K562 (cell line): ENCODE data around the gene ANOS1. TPM values are rescaled to one million over a fixed set of nuclear protein-coding genes. Genes with fewer than 3 reads are reported as not detected.

Source experiments
- ATAC-seq: fragments of 200-7000 bp; cut with Tn5 transposase; 3 replicates; pipeline ENCODE4 v1.9.1; 2020; ENCODE audit warnings: moderate library complexity
- BruUV-seq: library from RNA; stranded (reverse); fragments of 400-500 nt; replicated peaks from 2 replicates; lab custom pipeline; 2021; lab: Mats Ljungman, UMichigan
- CTCF ChIA-PET: fragments of 300-600 bp; formaldehyde crosslinking; extraction: SDS; loops from one replicate; lab custom pipeline; 2021; ENCODE audit warnings: low intra/inter-chr PET ratio; lab: Yijun Ruan, JAX
- POLR2A ChIA-PET: fragments of 300-600, 350-650 bp; sonication (Branson Sonifier 250); formaldehyde crosslinking; extraction: SDS; loops from one replicate; lab custom pipeline; 2021; ENCODE audit warnings: antibody characterized with exemption, inconsistent platforms; lab: Yijun Ruan, JAX
- DNase-seq, 4 experiments: peaks; one replicate each; pipeline versions ENCODE4 v3.0.0 to v3.0.0-alpha.2; 2011 to 2018; ENCODE audit warnings: low spot score in 3 of 4, mixed read lengths in 3 of 4; ENCODE audit errors: extremely low read depth in 1 of 4
- FAIRE-seq: peaks from 2 replicates; lab custom pipeline; 2011; peaks lifted over from hg19 to GRCh38; lab: Jason Lieb, UNC
- H2AFZ ChIP-seq: 2 replicates; pipeline ENCODE4 v1.6.0; 2011; ENCODE audit warnings: low read depth, low read length, control low read depth, inconsistent platforms
- H3K27ac ChIP-seq: fragments of 200-600 bp; 3 replicates; pipeline ENCODE4 v1.8.0; 2011; ENCODE audit warnings: low read depth, mild to moderate bottlenecking, control low read depth, inconsistent platforms, low read length, moderate library complexity, mixed read lengths; ENCODE audit errors: extremely low read depth
- H3K27me3 ChIP-seq, 2 experiments: fragments of 300-600 bp in 1 of 2; 2 replicates in 1 of 2; 3 replicates in 1 of 2; pipeline versions ENCODE4 v1.6.0 to v1.8.0; 2011; ENCODE audit warnings: inconsistent platforms in 2 of 2, low read length in 2 of 2, mild to moderate bottlenecking in 1 of 2, mixed read lengths in 1 of 2, moderate library complexity in 1 of 2; ENCODE audit not compliant: control insufficient read depth in 2 of 2, insufficient read depth in 2 of 2
- H3K36me3 ChIP-seq: fragments of 300-600 bp; 3 replicates; pipeline ENCODE4 v1.8.0; 2011; ENCODE audit warnings: mild to moderate bottlenecking, low read length, inconsistent platforms; ENCODE audit not compliant: control insufficient read depth, insufficient read depth
- H3K4me1 ChIP-seq, 2 experiments: fragments of 200-600 bp in 1 of 2; replicated peaks in 1 of 2; 2 replicates in 1 of 2; 3 replicates in 1 of 2; pipeline versions ENCODE4 v1.5.1 to v1.8.0; 2011; ENCODE audit warnings: inconsistent platforms in 2 of 2, low read length in 2 of 2, mild to moderate bottlenecking in 1 of 2, mixed read lengths in 1 of 2, moderate library complexity in 1 of 2; ENCODE audit not compliant: control insufficient read depth in 2 of 2, insufficient read depth in 2 of 2
- H3K4me2 ChIP-seq: 2 replicates; pipeline ENCODE4 v1.6.1; 2011; ENCODE audit warnings: low read length, control low read depth, inconsistent platforms, mixed read lengths; ENCODE audit not compliant: insufficient read depth
- H3K4me3 ChIP-seq: fragments of 200-600 bp; sonication (generic), shearing (Covaris generic); 2 replicates; pipeline ENCODE4 v1.5.1; 2016; ENCODE audit warnings: control low read depth, inconsistent platforms
- H3K79me2 ChIP-seq: fragments of 200-600 bp; 3 replicates; pipeline ENCODE4 v1.8.0; 2011; ENCODE audit warnings: low read length, inconsistent platforms; ENCODE audit not compliant: control insufficient read depth, insufficient read depth
- H3K9ac ChIP-seq, 2 experiments: 2 replicates each; pipeline versions ENCODE4 v1.6.0 to v1.6.1; 2011; ENCODE audit warnings: low read depth in 2 of 2, low read length in 2 of 2, control low read depth in 1 of 2, inconsistent platforms in 1 of 2, mild to moderate bottlenecking in 1 of 2, mixed read lengths in 1 of 2; ENCODE audit not compliant: insufficient read depth in 1 of 2
- H3K9me1 ChIP-seq: one replicate; pipeline ENCODE4 v1.6.0; 2011; ENCODE audit warnings: inconsistent platforms, mild to moderate bottlenecking, low read length, moderate library complexity; ENCODE audit not compliant: control insufficient read depth, insufficient read depth
- H3K9me3 ChIP-seq: replicated peaks from 2 replicates; pipeline ENCODE4 v1.5.1; 2011; ENCODE audit warnings: low read depth, low read length, inconsistent platforms; ENCODE audit not compliant: control insufficient read depth, insufficient read depth
- H4K20me1 ChIP-seq: replicated peaks from 2 replicates; pipeline ENCODE4 v1.6.1; 2011; ENCODE audit warnings: low read length, inconsistent platforms, mixed read lengths; ENCODE audit not compliant: control insufficient read depth, insufficient read depth
- CUX1 ChIP-seq: fragments of 200-800 bp; sonication (Bioruptor generic); IDR thresholded peaks from 2 replicates; pipeline ENCODE4 v1.6.1; 2016; ENCODE audit warnings: missing genetic modification characterization, missing compliant biosample characterization
- DPF2 ChIP-seq: fragments of 450-650 bp; IDR thresholded peaks from 2 replicates; pipeline ENCODE4 v1.6.1; 2016
- ELK1 ChIP-seq: sonication (generic); formaldehyde crosslinking; IDR thresholded peaks from 2 replicates; pipeline ENCODE4 v1.8.1; 2022; ENCODE audit warnings: missing genetic modification reagents
- HDAC2 ChIP-seq: fragments of 450-650 bp; IDR thresholded peaks from 2 replicates; pipeline ENCODE4 v1.6.1; 2016; ENCODE audit warnings: mild to moderate bottlenecking
- HMG20B ChIP-seq: fragments of 250-450 bp; sonication (Bioruptor Pico); IDR thresholded peaks from 2 replicates; pipeline ENCODE4 v1.5.0; 2021; ENCODE audit warnings: mild to moderate bottlenecking
- JUND ChIP-seq, 2 experiments: IDR thresholded peaks; 2 replicates in 1 of 2; 3 replicates in 1 of 2; pipeline ENCODE4 v1.6.1; 2011; ENCODE audit warnings: borderline replicate concordance in 2 of 2, low read depth in 2 of 2, low read length in 2 of 2, improper control_type of control experiment in 1 of 2, missing biosample characterization in 1 of 2, missing genetic modification characterization in 1 of 2, missing genetic modification reagents in 1 of 2
- MAFK ChIP-seq: IDR thresholded peaks from 2 replicates; pipeline ENCODE4 v1.6.1; 2011; ENCODE audit warnings: low read length, improper control_type of control experiment
- RBM14 ChIP-seq: fragments of 200-400 bp; formaldehyde crosslinking; IDR thresholded peaks from 2 replicates; pipeline ENCODE4 v1.6.1; 2018; ENCODE audit warnings: low read depth, mild to moderate bottlenecking, low read length, moderate library complexity, borderline replicate concordance; ENCODE audit not compliant: insufficient read depth
- RBM15 ChIP-seq: fragments of 200-400 bp; formaldehyde crosslinking; IDR thresholded peaks from 2 replicates; pipeline ENCODE4 v1.6.1; 2018; ENCODE audit warnings: mild to moderate bottlenecking, low read length, moderate library complexity; ENCODE audit not compliant: insufficient read depth
- SMARCC2 ChIP-seq: fragments of 450-650 bp; IDR thresholded peaks from 2 replicates; pipeline ENCODE4 v1.6.1; 2017; ENCODE audit warnings: antibody characterized with exemption, moderate library complexity, mild to moderate bottlenecking, low read depth
- THRB ChIP-seq: fragments of 450-650 bp; formaldehyde crosslinking; conservative IDR thresholded peaks from 2 replicates; pipeline ENCODE4 v1.4.0; 2022; ENCODE audit warnings: mild to moderate bottlenecking, missing genetic modification characterization
- ZC3H4 ChIP-seq: sonication (generic); formaldehyde crosslinking; IDR thresholded peaks from 2 replicates; pipeline ENCODE4 v1.9.0; 2021; ENCODE audit warnings: missing genetic modification reagents, borderline replicate concordance
- ZNF445 ChIP-seq: fragments of 250-450 bp; sonication (Bioruptor Pico); IDR thresholded peaks from 2 replicates; pipeline ENCODE4 v1.4.0; 2020; ENCODE audit warnings: low read depth, mild to moderate bottlenecking, moderate library complexity
- WGBS: fragments of 100-300 bp; shearing (Covaris generic); methylation state at CpG from one replicate; pipeline ENCODE4 v1.1.6; 2016; ENCODE audit warnings: low coverage, mixed read lengths; ENCODE audit not compliant: insufficient coverage; ENCODE audit errors: missing lambda C conversion rate; 5-methylcytosine and 5-hydroxymethylcytosine counted together
- in situ Hi-C: fragments of 300-500 bp; cut with MboI; formaldehyde crosslinking; loops from 4 replicates; pipeline ENCODE4 v1.15.0; 2018; ENCODE audit warnings: inconsistent platforms, mixed read lengths
- intact Hi-C: fragments of 100-400 bp; cut with micrococcal nuclease; formaldehyde crosslinking; loops from 2 replicates; pipeline ENCODE4 v1.14.2; 2022
- polyA plus RNA-seq, 8 experiments: library from polyadenylated mRNA; depleted of rRNA in 4 of 8; stranded (reverse) in 5 of 8; unstranded in 3 of 8; fragments of >200 nt; fragmentation: Nextera tagmentation in 2 of 8; fragmentation: Illumina TruSeq in 1 of 8; extraction: Ambion mirVana in 2 of 8; extraction: Trizol in 1 of 8; gene quantifications; 2 replicates each; pipeline versions ENCODE4 v1.2.1 to v1.2.3, GENCODE V29; 2011 to 2014; ENCODE audit warnings: inconsistent platforms in 1 of 8, missing spikeins in 1 of 8
- total RNA-seq, 7 experiments: library from RNA; depleted of rRNA in 6 of 7; stranded (reverse); fragments of >200 nt in 6 of 7; fragmentation: Illumina TruSeq in 2 of 7; extraction: Trizol in 2 of 7; gene quantifications; 2 replicates each; pipeline versions ENCODE4 v1.2.1 to v1.2.3, GENCODE V29; 2011 to 2021; ENCODE audit warnings: low replicate concordance in 1 of 7

The ANOS1 gene
- total and polyA plus RNA-seq, 9 of the 15 experiments (the other 6 are each of a cell fraction or from before 2014, with no cell fraction given) = 0.04 TPM; not detected in 8

GRCh38 chrX:8657883-8658282, 74.1 kb downstream of the ANOS1 start (continued):
- no peak for TF ChIP-seq SMARCC2
- TF ChIP-seq, all 486 proteins: peak for 0

GRCh38 chrX:8653956-8654355, 78.0 kb downstream of the ANOS1 start:
- no peaks in the 10 kb centered on the region for H3K4me1 ChIP-seq
- no peak overlapping the region for H3K9ac ChIP-seq
- no peak overlapping the region for H3K27ac ChIP-seq
- no peak overlapping the region for H3K4me2 ChIP-seq
- H3K27me3 ChIP-seq = no peaks in the 10 kb centered on the region
- no peaks in the 10 kb centered on the region for H3K9me3 ChIP-seq
- POLR2A ChIA-PET = no interaction called here
- H3K4me3 ChIP-seq = no peak overlapping the region
- in situ Hi-C loops = no loop called here
- H2AFZ ChIP-seq = no peak overlapping the region
- no peaks in the 10 kb centered on the region for H4K20me1 ChIP-seq
- no peak for FAIRE-seq
- H3K9me1 ChIP-seq = no peaks in the 10 kb centered on the region
- 0% methylated on average over 2 of the region's 2 CpGs for WGBS
- CTCF ChIA-PET = no interaction called here
- no peaks in the 10 kb centered on the region for H3K36me3 ChIP-seq
- no peak for DNase-seq
- intact Hi-C loops = no loop called here
- no TSS peak for BruUV-seq
- no peaks in the 10 kb centered on the region for H3K79me2 ChIP-seq
- ATAC-seq = no peak
- no peak for TF ChIP-seq MAFK
- TF ChIP-seq CUX1 (CRISPR knock-in tag) = no peak
- TF ChIP-seq ZNF445 (CRISPR knock-in tag) = no peak
- TF ChIP-seq RBM15 = no peak
- TF ChIP-seq HDAC2 = no peak
- TF ChIP-seq HMG20B (CRISPR knock-in tag) = no peak
- no peak for TF ChIP-seq ZC3H4
- no peak for TF ChIP-seq DPF2
- no peak for TF ChIP-seq JUND (IDR thresholded peaks at IDR 0.05; ENCODE audit: borderline replicate concordance, low read depth, low read length)
- TF ChIP-seq JUND (tag; IDR thresholded peaks at IDR 0.05; ENCODE audit: borderline replicate concordance, low read depth, low read length) = no peak
- no peak for TF ChIP-seq RBM14
- no peak for TF ChIP-seq ELK1 (CRISPR knock-in tag)
- no peak for TF ChIP-seq THRB (CRISPR knock-in tag)
